Progenitor cell of endocrine pancreas (in vitro differentiated cells): ENCODE results near the gene DYSF. TPM values are rescaled to one million over a fixed set of nuclear protein-coding genes. Genes with fewer than 3 reads are reported as not detected.

ENCODE experiments used
- DNase-seq: peaks from one replicate; pipeline ENCODE4 v3.0.0; 2021; ENCODE audit warnings: low spot score; ENCODE audit not compliant: unreplicated experiment
- H3K27ac Mint-ChIP-seq: 2 replicates; pipeline ENCODE4 v1.8.0; 2021; ENCODE audit warnings: mild to moderate bottlenecking, moderate library complexity, mixed read lengths
- H3K27me3 Mint-ChIP-seq: 2 replicates; pipeline ENCODE4 v1.8.0; 2021; ENCODE audit warnings: mixed read lengths
- H3K36me3 Mint-ChIP-seq: 2 replicates; pipeline ENCODE4 v1.8.0; 2022; ENCODE audit warnings: mixed read lengths; ENCODE audit not compliant: insufficient read depth
- H3K4me1 Mint-ChIP-seq: 2 replicates; pipeline ENCODE4 v1.8.0; 2021; ENCODE audit warnings: low read depth, mixed read lengths
- H3K4me3 Mint-ChIP-seq: 2 replicates; pipeline ENCODE4 v1.8.0; 2021; ENCODE audit warnings: low read depth, mild to moderate bottlenecking, moderate library complexity, mixed read lengths
- H3K9me3 Mint-ChIP-seq: 2 replicates; pipeline ENCODE4 v1.8.0; 2021; ENCODE audit warnings: low read depth, mixed read lengths
- CTCF ChIP-seq: fragments of 200-600 bp; sonication (generic); IDR thresholded peaks from one replicate; pipeline ENCODE4 v1.5.0; 2021; ENCODE audit warnings: antibody characterized with exemption, mild to moderate bottlenecking; ENCODE audit not compliant: unreplicated experiment
- total RNA-seq: library from RNA; stranded (reverse); gene quantifications from 2 replicates; pipeline ENCODE4 v1.2.1, GENCODE V29; 2021

The DYSF gene
- total RNA-seq, 1 donor from 2014 or later = 1.4 TPM

DNA sequence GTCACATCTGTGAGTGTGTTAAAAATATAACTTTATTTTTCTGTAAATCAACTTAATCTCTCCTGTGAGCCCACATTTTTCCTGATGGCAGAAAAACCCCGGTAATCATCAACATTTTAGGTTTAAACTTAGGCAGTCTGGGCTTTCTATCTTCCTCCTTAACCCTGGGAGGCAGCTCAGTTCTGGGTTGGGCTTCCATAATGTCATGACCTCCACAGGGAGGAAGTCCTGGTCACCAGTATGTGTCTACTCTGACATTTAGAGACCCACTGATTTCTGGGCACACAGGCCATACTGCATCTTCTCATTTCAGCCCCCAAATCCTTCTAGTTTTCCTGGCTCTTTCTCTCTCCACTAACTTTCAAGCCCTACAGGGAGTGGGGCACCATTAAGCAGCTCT lies 181.2 kb downstream of the DYSF start:
- Mint-ChIP-seq H3K9me3 (peaks cover 2% of the 10 kb centered on the region), H3K27me3 (no peaks in the 10 kb centered on the region), H3K36me3 (no peaks in the 10 kb centered on the region), H3K27ac (no peak overlapping the region), H3K4me3 (no peak overlapping the region), H3K4me1 (peaks cover 3% of the 10 kb centered on the region)
- no peak for DNase-seq
- TF ChIP-seq CTCF = no peak

- no peak for TF ChIP-seq CTCF
- H3K4me1 Mint-ChIP-seq = peaks cover 3% of the 10 kb centered on the region
- H3K4me3 Mint-ChIP-seq = no peak overlapping the region
- no peak overlapping the region for H3K27ac Mint-ChIP-seq
- H3K9me3 Mint-ChIP-seq = no peaks in the 10 kb centered on the region
- H3K27me3 Mint-ChIP-seq = no peaks in the 10 kb centered on the region
- DNase-seq = no peak
- no peaks in the 10 kb centered on the region for H3K36me3 Mint-ChIP-seq
These were observed 182.4 kb downstream of the DYSF start for GRCh38 chr2:71635798-71636197.

DNA sequence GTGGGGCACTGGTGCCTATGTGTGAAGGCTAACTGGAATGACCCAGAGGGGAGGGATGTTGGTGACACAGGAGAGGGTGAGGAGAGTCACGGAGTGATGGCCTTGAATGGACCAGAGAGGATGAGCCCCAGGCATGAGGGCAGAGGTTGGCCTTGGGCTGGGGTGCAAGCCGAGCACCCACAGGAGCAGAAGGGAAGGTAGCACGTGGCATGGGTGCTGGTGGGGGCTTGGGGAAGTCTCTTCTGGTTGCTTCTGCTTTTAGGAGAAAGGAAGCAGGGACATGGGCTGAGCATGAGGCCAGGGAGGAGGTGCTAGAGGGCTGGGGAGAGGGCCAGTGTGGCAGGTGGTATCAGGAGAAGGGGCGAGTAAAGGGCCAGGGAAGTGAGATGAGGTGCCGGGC lies 183.8 kb downstream of the DYSF start:
- Mint-ChIP-seq H3K27me3 (no peaks in the 10 kb centered on the region), H3K36me3 (no peaks in the 10 kb centered on the region), H3K4me3 (no peak overlapping the region), H3K27ac (no peak overlapping the region), H3K4me1 (no peaks in the 10 kb centered on the region), H3K9me3 (no peaks in the 10 kb centered on the region)
- TF ChIP-seq CTCF = no peak
- no peak for DNase-seq

GRCh38 chr2:71637736-71638135 lies 184.4 kb downstream of the DYSF start:
- Mint-ChIP-seq H3K4me3 (no peak overlapping the region), H3K36me3 (no peaks in the 10 kb centered on the region), H3K27ac (no peak overlapping the region), H3K9me3 (no peaks in the 10 kb centered on the region), H3K4me1 (no peaks in the 10 kb centered on the region), H3K27me3 (no peaks in the 10 kb centered on the region)
- no peak for DNase-seq
- no peak for TF ChIP-seq CTCF

DNA sequence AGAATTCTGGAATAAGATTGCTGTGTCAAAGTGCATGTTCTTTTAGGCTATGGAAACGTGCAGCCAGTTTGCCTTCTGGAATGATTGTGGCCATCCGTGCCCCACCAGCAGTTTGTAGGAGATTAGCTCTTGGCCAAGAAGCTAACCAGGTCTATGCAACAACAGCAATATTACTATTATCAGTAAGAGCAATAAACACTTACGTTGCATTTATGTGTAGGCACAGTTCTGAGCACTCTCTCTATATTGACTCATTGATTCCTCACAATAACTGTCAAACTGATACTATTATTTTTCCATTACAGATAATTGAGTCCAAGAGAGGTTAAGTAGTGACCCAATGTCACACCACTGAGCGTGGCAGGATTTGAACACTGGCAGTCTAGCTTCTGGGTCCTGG lies 186.4 kb downstream of the DYSF start:
- peaks cover 3% of the 10 kb centered on the region for H3K4me1 Mint-ChIP-seq

More for the DNA sequence above, 186.4 kb downstream of the DYSF start:
- H3K9me3 Mint-ChIP-seq = no peaks in the 10 kb centered on the region
- H3K4me3 Mint-ChIP-seq = no peak overlapping the region
- DNase-seq = no peak
- no peaks in the 10 kb centered on the region for H3K36me3 Mint-ChIP-seq
- no peak overlapping the region for H3K27ac Mint-ChIP-seq
- no peak for TF ChIP-seq CTCF
- no peaks in the 10 kb centered on the region for H3K27me3 Mint-ChIP-seq
